MM.1S (cell line): ENCODE results near the gene HSBP1L1.
A peak's percentile ranks its signal among the peaks of the same experiment; 100 is the strongest.

Source experiments
- DNase-seq: peaks from one replicate; pipeline ENCODE4 v3.0.0-alpha.2; 2015
- H2AFZ ChIP-seq: fragments of 300-600 bp; sonication (generic); 2 replicates; pipeline ENCODE4 v1.6.0; 2016; ENCODE audit warnings: antibody characterized with exemption, low read length
- H3F3A ChIP-seq: fragments of 300-600 bp; sonication (generic); 2 replicates; pipeline ENCODE4 v1.6.1; 2016; ENCODE audit warnings: mild to moderate bottlenecking, antibody characterized with exemption, low read length, moderate library complexity, mixed read lengths; ENCODE audit not compliant: insufficient read depth
- H3K27ac ChIP-seq: fragments of 300-600 bp; sonication (generic); 2 replicates; pipeline ENCODE4 v1.5.1; 2016; ENCODE audit warnings: mild to moderate bottlenecking, low read length
- H3K27me3 ChIP-seq: fragments of 300-600 bp; sonication (generic); replicated peaks from 2 replicates; pipeline ENCODE4 v1.6.0; 2016; ENCODE audit warnings: low read length; ENCODE audit not compliant: insufficient read depth
- H3K36me3 ChIP-seq: fragments of 300-600 bp; sonication (generic); replicated peaks from 2 replicates; pipeline ENCODE4 v1.6.1; 2016; ENCODE audit warnings: mild to moderate bottlenecking, low read length, mixed read lengths; ENCODE audit not compliant: insufficient read depth
- H3K4me1 ChIP-seq: fragments of 300-600 bp; sonication (generic); 2 replicates; pipeline ENCODE4 v1.6.1; 2016; ENCODE audit warnings: low read length, mixed read lengths
- H3K4me2 ChIP-seq: fragments of 300-600 bp; sonication (generic); 2 replicates; pipeline ENCODE4 v1.6.0; 2016; ENCODE audit warnings: low read depth, low read length
- H3K4me3 ChIP-seq: fragments of 300-600 bp; sonication (generic); 2 replicates; pipeline ENCODE4 v1.5.1; 2016; ENCODE audit warnings: low read length, mixed read lengths
- H3K79me2 ChIP-seq: fragments of 300-600 bp; sonication (generic); 2 replicates; pipeline ENCODE4 v1.6.1; 2016; ENCODE audit warnings: mixed run types, low read length, mixed read lengths
- H3K9ac ChIP-seq: fragments of 300-600 bp; sonication (generic); 2 replicates; pipeline ENCODE4 v1.6.1; 2016; ENCODE audit warnings: low read length, mixed read lengths
- H3K9me2 ChIP-seq: fragments of 300-600 bp; sonication (generic); replicated peaks from 2 replicates; pipeline ENCODE4 v1.6.1; 2016; ENCODE audit warnings: mild to moderate bottlenecking, low read length, mixed read lengths; ENCODE audit not compliant: insufficient read depth
- H3K9me3 ChIP-seq: fragments of 300-600 bp; sonication (generic); replicated peaks from 2 replicates; pipeline ENCODE4 v1.6.1; 2016; ENCODE audit warnings: mild to moderate bottlenecking, low read length, mixed read lengths; ENCODE audit not compliant: insufficient read depth
- H4K20me1 ChIP-seq: fragments of 300-600 bp; sonication (generic); 2 replicates; pipeline ENCODE4 v1.6.1; 2016; ENCODE audit warnings: mild to moderate bottlenecking, low read length, moderate library complexity, mixed read lengths; ENCODE audit not compliant: insufficient read depth
- CTCF ChIP-seq: fragments of 300-600 bp; sonication (generic); IDR thresholded peaks from 2 replicates; pipeline ENCODE4 v1.5.1; 2016; ENCODE audit warnings: antibody characterized with exemption, low read length, mixed read lengths
- EZH2 ChIP-seq: fragments of 300-600 bp; sonication (generic); optimal IDR thresholded peaks from 2 replicates; pipeline ENCODE3; 2017; ENCODE audit warnings: low read depth, mild to moderate bottlenecking, antibody characterized with exemption, low read length, mixed read lengths
- EZH2phosphoT487 ChIP-seq: fragments of 300-600 bp; sonication (generic); IDR thresholded peaks from 2 replicates; pipeline ENCODE4 v1.6.1; 2018; ENCODE audit warnings: antibody characterized with exemption, low read length

The HSBP1L1 gene

GRCh38 chr18:79985172-79985571 is 20.7 kb downstream of the HSBP1L1 start:
- Histone ChIP-seq H3K4me1 (no peaks in the 10 kb centered on the region), H3K27ac (no peak overlapping the region), H3K9ac (no peak overlapping the region), H3K36me3 (peaks cover 12% of the 10 kb centered on the region; the same call in 1 of the 2 replicates), H3K9me2 (no peaks in the 10 kb centered on the region), H4K20me1 (peaks cover 5% of the 10 kb centered on the region; the same call in 1 of the 2 replicates), H3F3A (no peaks in the 10 kb centered on the region), H2AFZ (no peak overlapping the region), H3K27me3 (no peaks in the 10 kb centered on the region), H3K79me2 (peaks cover 81% of the 10 kb centered on the region), H3K4me3 (no peak overlapping the region), H3K4me2 (no peak overlapping the region), H3K9me3 (no peaks in the 10 kb centered on the region)
- no peak for TF ChIP-seq EZH2
- TF ChIP-seq CTCF: no peak
- TF ChIP-seq EZH2phosphoT487: no peak
- no peak for DNase-seq

- H3K9ac ChIP-seq: peak overlapping the region; percentile 86; the same call in 1 of the 2 replicates
- H2AFZ ChIP-seq: no peak overlapping the region
- H3K79me2 ChIP-seq: peaks cover 65% of the 10 kb centered on the region
- TF ChIP-seq CTCF: no peak
- no peaks in the 10 kb centered on the region for H3K9me2 ChIP-seq
- no peaks in the 10 kb centered on the region for H3K9me3 ChIP-seq
- no peak overlapping the region for H3K27ac ChIP-seq
- peak overlapping the region; percentile 82 for H3K4me2 ChIP-seq
- H3K4me3 ChIP-seq: peak overlapping the region; percentile 96
- peaks cover 12% of the 10 kb centered on the region; the same call in 1 of the 2 replicates for H3K36me3 ChIP-seq
- H3F3A ChIP-seq: no peaks in the 10 kb centered on the region
- no peaks in the 10 kb centered on the region for H3K27me3 ChIP-seq
- H4K20me1 ChIP-seq: 0 out of 2 replicates have a peak, but pooled peaks cover 3% of the 10 kb centered on the region
- no peak for DNase-seq
- no peaks in the 10 kb centered on the region for H3K4me1 ChIP-seq
Measured at GRCh38 chr18:79986726-79987125, 22.3 kb downstream of the HSBP1L1 start.

- peak overlapping the region; percentile 86 for H3K9ac ChIP-seq
- H3K36me3 ChIP-seq: peaks cover 12% of the 10 kb centered on the region; the same call in 1 of the 2 replicates
- no peak for DNase-seq
- H3K4me2 ChIP-seq: peak overlapping the region; percentile 82
- no peaks in the 10 kb centered on the region for H4K20me1 ChIP-seq
- no peak for TF ChIP-seq CTCF
- no peak for TF ChIP-seq EZH2
- TF ChIP-seq EZH2phosphoT487: no peak
- H3K27ac ChIP-seq: peak overlapping the region; percentile 65; the same call in 1 of the 2 replicates
- H3K4me3 ChIP-seq: peak overlapping the region; percentile 96
- no peaks in the 10 kb centered on the region for H3K4me1 ChIP-seq
- no peaks in the 10 kb centered on the region for H3K9me2 ChIP-seq
- H2AFZ ChIP-seq: peak overlapping the region; percentile 69; the same call in 1 of the 2 replicates
- H3K9me3 ChIP-seq: no peaks in the 10 kb centered on the region
- no peaks in the 10 kb centered on the region for H3K27me3 ChIP-seq
- H3F3A ChIP-seq: no peaks in the 10 kb centered on the region
- peaks cover 57% of the 10 kb centered on the region for H3K79me2 ChIP-seq
Measured at GRCh38 chr18:79987566-79987965, 23.1 kb downstream of the HSBP1L1 start.
